Measurements from ENCODE around the gene COPS3.
A peak's percentile ranks its signal among the peaks of the same experiment; 100 is the strongest.

Gene COPS3

GRCh38 chr17:17280613-17281549 is at the start of gene COPS3:
Gene COPS3 (minus strand): TSS chr17:17281246. CDS start chr17:17281186, 60 bp downstream.
- DNase-seq, result peak; percentile 92 to 96

- DNase-seq, result no peak
These were observed 47.2 kb upstream of the COPS3 start for GRCh38 chr17:17328251-17328650.

DNA sequence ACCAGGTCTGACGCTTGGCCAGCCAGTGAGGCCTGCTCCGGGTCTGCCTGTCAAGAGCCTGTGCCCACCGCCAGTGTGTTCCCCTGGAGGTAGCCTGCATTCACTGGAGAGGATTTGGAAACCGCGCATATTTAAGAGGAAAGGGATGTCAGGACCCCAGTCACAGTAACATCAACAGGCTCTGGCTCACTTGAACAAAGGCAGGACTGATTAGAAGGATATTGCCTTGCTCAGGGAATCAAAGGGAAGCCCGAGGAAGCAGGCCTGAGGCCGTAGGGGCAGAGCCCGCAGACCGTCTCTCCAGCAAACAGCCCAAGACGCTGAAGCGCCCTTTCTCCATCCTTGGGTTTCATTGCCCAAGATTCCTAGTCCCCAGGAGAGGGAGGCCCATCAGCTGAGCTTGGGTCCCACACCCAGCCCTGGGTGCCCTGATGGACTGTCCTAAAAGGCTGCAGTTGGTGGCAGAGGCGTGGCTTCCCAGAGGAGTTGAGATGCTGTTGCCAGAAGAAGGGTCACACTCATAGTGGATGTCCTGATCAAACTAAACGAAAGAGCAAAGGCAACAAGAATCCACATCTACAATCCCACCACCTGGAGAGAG is 45.3 kb upstream of the COPS3 start:
- DNase-seq, result no peak

DNA sequence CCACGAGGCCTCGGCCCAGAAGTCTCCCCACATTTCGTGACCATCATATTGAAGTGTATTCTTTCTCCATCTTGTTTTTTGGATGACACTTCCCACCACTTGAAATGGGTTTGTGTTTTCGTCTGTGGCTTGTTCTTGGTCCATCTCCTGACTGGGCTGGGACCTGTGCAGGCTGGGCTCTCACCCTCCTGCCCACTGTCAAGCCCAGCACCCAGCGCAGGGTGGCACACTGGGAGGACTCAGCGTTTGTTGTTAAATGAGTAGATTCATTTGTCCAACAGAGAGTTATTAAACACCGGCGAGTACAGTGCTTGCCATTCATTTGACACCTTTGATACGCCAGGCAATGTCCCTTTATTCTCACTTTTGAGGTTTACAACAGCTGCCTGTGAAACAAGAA is 44.8 kb upstream of the COPS3 start:
- DNase-seq, result no peak

DNA sequence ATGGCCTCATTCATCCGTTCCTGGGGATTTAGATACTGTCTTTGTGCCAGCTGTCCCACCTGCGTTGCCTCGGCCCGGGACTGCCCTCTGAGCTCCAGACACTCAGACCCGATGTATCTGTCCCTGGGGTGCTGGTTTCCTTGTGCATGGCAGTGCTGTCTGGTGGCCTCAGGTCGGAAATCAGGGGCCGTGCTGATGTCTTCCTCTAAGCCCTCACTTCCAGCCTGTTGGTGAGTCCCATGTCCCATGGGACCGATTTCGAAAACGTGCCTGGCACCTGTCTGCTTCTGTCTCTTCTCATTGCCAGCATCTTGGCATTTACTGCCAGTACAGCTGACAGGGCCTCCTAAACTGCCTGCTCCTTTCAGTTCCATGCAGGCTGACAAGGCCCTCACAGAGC is 44.2 kb upstream of the COPS3 start:
- DNase-seq, result no peak

DNA sequence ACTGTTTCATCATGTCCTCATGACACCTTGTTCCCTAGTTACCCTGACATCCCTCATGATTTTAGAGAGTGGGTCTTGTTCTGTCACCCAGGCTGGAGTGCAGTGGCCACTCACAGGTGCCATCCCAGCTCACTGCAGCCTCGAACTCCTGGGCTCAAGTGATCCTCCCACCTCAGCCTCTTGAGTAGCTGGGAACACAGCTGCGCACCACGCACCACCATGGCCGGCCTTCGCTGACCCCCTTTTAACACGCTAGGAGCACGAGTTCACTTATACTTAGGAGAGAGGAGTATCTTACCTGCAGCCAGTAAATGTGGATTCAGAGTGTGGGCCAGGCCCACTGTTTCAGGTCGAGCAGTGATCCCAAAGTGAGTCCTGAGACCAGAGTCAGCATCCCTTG is 43.6 kb upstream of the COPS3 start:
- no peak for DNase-seq

GRCh38 chr17:17322516-17323510 is 41.8 kb upstream of the COPS3 start:
- no peak for DNase-seq

- no peak for DNase-seq
These were observed 40.4 kb upstream of the COPS3 start for GRCh38 chr17:17321356-17322025.

DNA sequence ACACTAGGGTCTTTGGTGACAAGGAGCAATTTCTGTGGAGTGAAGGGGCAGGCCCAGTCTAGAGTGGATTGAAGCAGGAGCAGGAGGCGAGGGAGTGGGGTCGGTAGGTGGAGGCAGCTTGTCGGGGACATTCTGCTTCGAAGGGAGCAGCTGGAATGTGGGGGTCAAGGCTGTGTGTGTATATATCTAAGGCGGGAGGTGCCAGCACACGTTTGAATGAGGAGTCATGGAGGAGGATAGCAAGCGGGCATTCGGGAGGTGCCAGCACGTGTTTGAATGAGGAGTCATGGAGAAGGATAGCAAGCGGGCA is 39.8 kb upstream of the COPS3 start:
- DNase-seq, result no peak

DNA sequence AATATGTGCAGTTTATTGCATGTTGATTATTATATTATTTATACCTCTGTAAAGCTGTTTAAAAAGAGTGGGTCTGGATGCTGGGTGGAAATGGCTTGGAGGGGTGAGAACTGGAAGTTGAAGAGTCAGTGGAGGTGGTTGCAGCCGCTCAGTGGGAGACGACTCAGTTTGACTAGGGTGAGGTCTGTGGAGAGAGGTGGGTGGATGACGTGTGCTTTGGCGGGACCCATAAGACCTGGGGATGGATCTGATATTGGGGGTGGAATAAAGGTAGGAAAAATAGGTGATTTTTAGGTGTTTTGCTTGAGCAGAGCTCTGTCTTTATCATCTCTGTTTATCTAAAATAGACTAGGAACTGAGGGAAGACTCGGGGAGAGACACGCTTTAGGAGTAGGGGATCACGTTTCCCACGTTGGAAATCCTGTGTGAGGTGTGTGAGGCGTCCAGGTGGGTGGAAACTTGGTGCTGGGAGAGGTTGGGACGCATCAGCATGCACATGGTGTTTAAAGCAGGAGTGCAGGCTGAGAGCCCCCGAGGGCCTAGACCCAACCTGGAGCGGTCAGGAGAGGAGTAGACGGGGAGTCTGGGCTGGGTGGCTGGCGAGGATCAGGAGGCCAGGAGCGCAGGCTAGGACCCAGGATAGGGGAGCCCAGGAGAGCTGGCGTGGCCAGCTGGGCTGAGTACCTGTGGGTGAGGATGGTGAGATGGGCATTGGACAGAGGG is 39.3 kb upstream of the COPS3 start:
- no peak for DNase-seq

DNA sequence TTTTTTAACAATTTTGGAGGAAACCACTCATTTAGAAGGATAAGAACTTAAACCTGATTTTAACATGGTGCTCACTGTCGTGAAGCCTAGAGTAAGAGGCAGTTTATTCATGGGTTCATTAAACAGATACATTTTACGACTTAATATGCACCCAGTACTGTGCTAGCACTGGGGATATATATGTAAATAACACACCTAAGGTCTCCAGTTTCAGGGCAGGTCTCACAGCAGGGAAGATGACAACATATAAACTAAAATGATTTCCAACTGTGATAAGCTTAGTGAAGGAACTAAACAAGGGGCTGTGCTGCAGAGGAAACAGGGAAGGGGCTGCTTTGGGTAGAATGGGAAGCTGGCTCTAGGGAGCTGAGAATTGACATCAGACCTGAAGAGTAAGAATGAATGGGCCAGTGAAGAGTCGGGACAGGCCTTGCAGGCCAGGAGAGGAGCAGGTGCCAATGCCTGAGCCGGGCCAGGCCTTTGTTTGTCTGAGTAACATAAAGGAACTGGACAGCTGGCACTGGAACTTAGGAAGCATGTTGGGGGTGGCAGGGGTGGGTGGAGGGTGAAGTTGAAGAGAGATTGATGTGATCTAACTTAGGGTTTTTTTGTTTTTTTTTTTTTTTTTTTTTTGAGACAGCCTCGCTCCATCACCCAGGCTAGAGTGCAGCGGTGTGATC is 34.2 kb upstream of the COPS3 start:
- peak in 1 of 2 experiments; percentile 26 for DNase-seq

DNA sequence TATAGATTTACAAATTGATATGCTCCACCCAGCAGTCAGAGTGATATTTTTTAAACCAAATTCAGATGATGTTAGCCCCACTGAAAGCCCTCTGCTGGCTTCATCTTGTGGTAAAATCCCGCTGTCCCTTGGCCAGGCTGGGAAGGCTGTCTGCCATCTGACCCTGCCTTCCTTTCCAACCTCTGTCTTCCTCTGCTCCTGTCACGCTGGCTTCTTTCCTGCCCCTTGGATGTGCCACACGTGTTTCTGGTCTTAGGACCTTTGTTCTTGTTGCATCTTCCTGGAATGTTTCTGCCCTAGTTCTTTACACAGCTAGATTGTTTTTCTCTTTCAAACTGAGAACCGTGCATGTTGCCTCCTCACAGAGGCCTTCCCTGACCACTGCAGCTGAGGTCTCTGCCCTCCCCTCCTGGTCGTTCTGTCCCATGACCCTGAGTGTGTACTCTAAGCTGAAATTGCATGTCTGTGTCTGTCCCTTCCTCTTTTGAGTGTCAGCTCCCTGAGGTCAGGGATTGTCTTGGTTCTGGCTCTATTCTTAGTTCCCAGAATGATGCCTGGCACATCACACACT is 33.5 kb upstream of the COPS3 start:
- no peak for DNase-seq

DNA sequence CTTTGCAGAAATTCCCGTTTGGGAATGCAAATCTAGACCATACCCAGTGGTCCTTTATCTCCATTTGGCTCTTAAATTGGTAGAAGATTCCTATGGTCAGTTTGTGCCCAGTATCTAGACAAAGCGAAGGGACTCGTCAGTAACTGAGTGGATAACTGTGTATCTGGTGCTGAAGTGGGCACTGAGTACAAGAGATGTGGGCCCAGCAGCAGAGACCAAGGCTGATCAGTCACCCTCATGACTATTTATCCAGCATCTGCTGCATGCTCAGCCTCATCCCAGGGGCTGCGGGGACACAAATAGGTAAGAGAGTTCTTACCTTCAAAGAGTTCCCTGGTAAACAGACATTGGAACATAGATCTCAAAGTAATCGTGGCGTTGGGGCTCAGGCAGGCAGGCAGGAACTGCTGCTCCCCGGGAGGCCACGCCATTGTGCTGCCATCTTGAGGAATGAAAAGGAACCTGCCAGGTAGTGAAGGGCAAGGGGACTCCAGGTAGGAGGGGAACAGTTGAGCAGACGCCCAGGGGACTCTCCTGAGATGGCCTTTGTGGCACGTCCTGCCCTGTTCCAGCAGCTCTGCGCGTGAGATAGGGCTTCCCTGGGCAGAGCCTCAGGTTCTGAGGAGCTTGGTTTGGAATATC is 32.4 kb upstream of the COPS3 start:
- DNase-seq, result no peak

DNA sequence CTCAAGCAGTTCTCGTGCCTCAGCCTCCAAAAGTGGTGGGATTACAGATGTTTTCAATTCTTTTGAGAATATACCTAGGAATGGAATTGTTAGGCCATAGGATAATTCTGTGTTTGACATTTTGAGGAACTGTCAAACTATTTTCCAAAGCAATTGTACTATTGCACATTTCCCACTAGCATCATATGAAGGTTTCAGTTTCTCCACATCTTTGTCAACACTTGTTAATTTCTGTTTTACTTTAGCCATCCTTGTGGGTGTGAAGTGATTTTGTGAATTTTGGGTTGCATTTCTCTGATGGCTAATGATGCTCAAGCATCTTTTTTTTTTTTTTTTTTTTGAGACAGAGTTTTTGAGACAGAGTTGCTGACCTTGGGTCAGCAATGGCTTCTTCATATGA is 28.3 kb upstream of the COPS3 start:
- no peak for DNase-seq

- DNase-seq, result peak; percentile 22 to 48
These were observed 24.3 kb upstream of the COPS3 start for GRCh38 chr17:17305281-17305801.

DNA sequence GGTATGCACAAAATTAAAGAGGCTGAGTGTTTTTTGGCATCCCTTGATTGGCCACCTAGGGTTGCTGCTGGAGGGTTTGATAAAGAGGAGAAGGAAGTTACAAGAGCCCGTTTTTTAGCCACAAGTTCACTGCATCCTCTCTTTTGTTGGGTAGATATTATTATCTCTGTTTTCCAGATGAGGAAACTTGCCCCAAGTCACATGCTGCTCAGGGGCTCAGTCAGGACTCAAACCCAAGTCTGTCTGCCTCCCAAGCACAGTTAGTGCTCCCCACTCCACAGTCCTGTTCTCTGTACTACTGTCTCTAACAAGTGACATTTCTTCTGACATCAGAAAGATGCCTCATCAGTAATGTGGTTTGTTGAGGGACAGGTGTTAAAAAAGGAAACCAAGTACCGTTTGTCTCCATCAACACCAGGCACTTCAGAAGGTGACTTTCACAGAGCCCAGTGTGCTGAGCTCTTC is 23.5 kb upstream of the COPS3 start:
- no peak for DNase-seq

DNA sequence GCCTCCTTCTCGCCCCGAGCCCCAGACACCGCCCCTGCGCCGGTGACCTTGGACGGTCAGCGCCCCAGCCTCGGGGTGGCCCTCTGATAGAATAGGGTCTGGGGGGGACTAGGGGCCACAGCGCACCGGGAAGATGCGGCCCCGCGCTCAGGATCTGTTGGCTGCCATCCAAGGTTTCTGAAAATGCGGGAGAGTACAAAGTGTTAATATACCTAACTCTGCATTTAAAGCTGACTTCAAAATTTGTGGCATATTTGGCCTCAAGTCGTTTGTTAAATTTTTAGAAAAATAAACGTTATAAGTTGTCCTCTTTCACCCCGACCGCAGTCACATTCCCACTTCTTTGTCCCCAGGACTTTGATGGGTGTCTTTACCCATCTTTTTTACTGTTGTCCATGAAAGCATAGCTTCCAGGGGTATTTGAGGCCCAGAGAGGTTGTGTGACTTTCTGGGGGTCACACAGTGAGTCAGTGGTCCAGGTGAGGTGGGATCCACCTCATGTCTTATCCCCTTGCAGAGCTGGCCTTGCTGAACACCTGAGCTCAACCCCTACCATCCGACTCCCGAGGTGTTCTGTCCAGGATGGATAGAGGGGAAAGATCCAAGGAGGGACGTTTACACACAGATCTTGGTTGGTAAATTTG is 22.9 kb upstream of the COPS3 start:
- no peak for DNase-seq

GRCh38 chr17:17303010-17303846 is 22.2 kb upstream of the COPS3 start, which contains the start of gene NT5M:
Gene NT5M (plus strand): TSS chr17:17303373. CDS start chr17:17303551, 178 bp downstream.
- peak; percentile 61 to 81 for DNase-seq
